K562 (cell line): ENCODE results near the gene MIEF1. TPM values are rescaled to one million over a fixed set of nuclear protein-coding genes. Genes with fewer than 3 reads are reported as not detected.

ENCODE experiments used
- FOXA3 ChIP-seq, 2 experiments: fragments of 450-650 bp in 1 of 2; sonication (generic) in 1 of 2; formaldehyde crosslinking; IDR thresholded peaks in 1 of 2; conservative IDR thresholded peaks in 1 of 2; 2 replicates each; pipeline versions ENCODE4 v1.4.0 to v1.8.0; 2020 to 2022; ENCODE audit warnings: mild to moderate bottlenecking in 2 of 2, missing genetic modification reagents in 1 of 2
- HOXB6 ChIP-seq: fragments of 250-450 bp; sonication (Bioruptor Pico); IDR thresholded peaks from 2 replicates; pipeline ENCODE4 v1.5.1; 2022; ENCODE audit warnings: mild to moderate bottlenecking, borderline replicate concordance
- MEF2A ChIP-seq: IDR thresholded peaks from 2 replicates; pipeline ENCODE4 v1.6.1; 2011; ENCODE audit warnings: low read depth, mild to moderate bottlenecking, low read length, moderate library complexity; ENCODE audit not compliant: control insufficient read depth
- ZKSCAN1 ChIP-seq: fragments of 150-350 bp; IDR thresholded peaks from 2 replicates; pipeline ENCODE4 v1.6.1; 2016; ENCODE audit warnings: low read depth, low read length
- ZNF699 ChIP-seq: fragments of 250-450 bp; sonication (Bioruptor Pico); IDR thresholded peaks from 2 replicates; pipeline ENCODE4 v1.8.0; 2021; ENCODE audit warnings: mild to moderate bottlenecking, moderate library complexity; ENCODE audit not compliant: insufficient replicate concordance
- ZNF766 ChIP-seq: fragments of 200-800 bp; sonication (Bioruptor generic); conservative IDR thresholded peaks from 2 replicates; pipeline ENCODE4 v1.6.1; 2016; ENCODE audit warnings: missing genetic modification characterization, missing compliant biosample characterization
- polyA plus RNA-seq, 8 experiments: library from polyadenylated mRNA; depleted of rRNA in 4 of 8; stranded (reverse) in 5 of 8; unstranded in 3 of 8; fragments of >200 nt; fragmentation: Nextera tagmentation in 2 of 8; fragmentation: Illumina TruSeq in 1 of 8; extraction: Ambion mirVana in 2 of 8; extraction: Trizol in 1 of 8; gene quantifications; 2 replicates each; pipeline versions ENCODE4 v1.2.1 to v1.2.3, GENCODE V29; 2011 to 2014; ENCODE audit warnings: inconsistent platforms in 1 of 8, missing spikeins in 1 of 8
- total RNA-seq, 7 experiments: library from RNA; depleted of rRNA in 6 of 7; stranded (reverse); fragments of >200 nt in 6 of 7; fragmentation: Illumina TruSeq in 2 of 7; extraction: Trizol in 2 of 7; gene quantifications; 2 replicates each; pipeline versions ENCODE4 v1.2.1 to v1.2.3, GENCODE V29; 2011 to 2021; ENCODE audit warnings: low replicate concordance in 1 of 7
- TF ChIP-seq, protein P1 (sequence below): fragments of 450-650 bp; IDR thresholded peaks from 2 replicates; pipeline ENCODE4 v1.6.1; 2016; ENCODE audit warnings: mild to moderate bottlenecking
- TF ChIP-seq, protein P2 (sequence below): sonication (generic); formaldehyde crosslinking; IDR thresholded peaks from 2 replicates; pipeline ENCODE4 v1.9.0; 2022; ENCODE audit warnings: mild to moderate bottlenecking, missing genetic modification reagents
- TF ChIP-seq, protein P3 (sequence below): fragments of 450-650 bp; formaldehyde crosslinking; IDR thresholded peaks from 2 replicates; pipeline ENCODE4 v1.4.0; 2020; ENCODE audit warnings: mild to moderate bottlenecking
- TF ChIP-seq, protein P4 (sequence below): fragments of 450-650 bp; conservative IDR thresholded peaks from 2 replicates; pipeline ENCODE4 v1.6.1; 2016; ENCODE audit warnings: missing genetic modification characterization, low read depth, mild to moderate bottlenecking, missing compliant biosample characterization, moderate library complexity
- TF ChIP-seq, protein P5 (sequence below), 2 experiments: fragments of 450-650 bp; formaldehyde crosslinking in 1 of 2; IDR thresholded peaks; 2 replicates each; pipeline versions ENCODE4 v1.4.0 to v1.6.1; 2014 to 2020; ENCODE audit warnings: mild to moderate bottlenecking in 2 of 2, borderline replicate concordance in 1 of 2, low read depth in 1 of 2

MIEF1 gene
- total and polyA plus RNA-seq, 9 of the 15 experiments (the other 6 are each of a cell fraction or from before 2014, with no cell fraction given): 10.9 to 51.8 (median 25.5) TPM

DNA sequence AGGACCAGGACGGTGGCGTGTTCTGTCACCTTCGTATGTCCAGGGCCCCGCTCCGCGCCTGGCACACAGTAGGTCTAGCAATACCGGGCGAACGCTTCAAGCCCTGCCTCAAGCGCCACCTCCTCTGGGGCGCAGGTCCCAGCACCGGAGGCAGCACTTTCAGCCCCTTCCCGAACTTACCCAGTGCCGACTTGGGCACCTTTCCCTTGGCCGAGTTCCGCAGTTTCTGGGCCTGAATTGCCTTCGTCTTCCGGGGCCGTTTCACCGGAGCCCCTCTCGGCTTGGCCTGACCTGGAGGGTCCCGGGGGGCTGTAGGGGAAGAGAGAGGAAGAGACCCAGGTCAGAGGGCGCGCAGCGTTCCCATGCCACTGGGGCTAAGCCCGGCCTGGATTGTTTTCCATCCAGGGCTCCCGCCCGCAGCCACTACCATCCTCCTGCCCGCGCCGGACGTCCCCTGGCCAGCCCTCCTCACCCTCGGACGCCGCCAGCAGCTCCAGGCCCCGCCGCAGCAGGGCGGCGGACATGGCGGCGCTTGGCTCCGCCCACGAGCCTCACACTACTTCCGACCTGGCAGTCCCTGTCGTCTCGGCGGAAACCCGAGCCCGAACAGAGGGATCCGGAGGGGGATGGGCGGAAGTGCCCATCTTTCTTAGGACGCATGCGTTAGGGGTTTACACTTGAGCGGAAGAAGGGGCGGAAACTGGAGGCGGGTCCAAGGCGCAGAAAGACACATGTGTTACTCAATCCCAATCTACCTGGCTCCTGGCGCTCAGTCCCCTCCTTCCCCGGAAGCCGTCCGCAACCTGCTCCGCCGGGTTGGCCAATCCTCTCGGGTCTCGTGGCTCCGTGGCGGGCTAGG, 30.4 kb downstream of the MIEF1 start, which contains the start of gene RPS19BP1 (continued):
- TF ChIP-seq, protein P1, sequence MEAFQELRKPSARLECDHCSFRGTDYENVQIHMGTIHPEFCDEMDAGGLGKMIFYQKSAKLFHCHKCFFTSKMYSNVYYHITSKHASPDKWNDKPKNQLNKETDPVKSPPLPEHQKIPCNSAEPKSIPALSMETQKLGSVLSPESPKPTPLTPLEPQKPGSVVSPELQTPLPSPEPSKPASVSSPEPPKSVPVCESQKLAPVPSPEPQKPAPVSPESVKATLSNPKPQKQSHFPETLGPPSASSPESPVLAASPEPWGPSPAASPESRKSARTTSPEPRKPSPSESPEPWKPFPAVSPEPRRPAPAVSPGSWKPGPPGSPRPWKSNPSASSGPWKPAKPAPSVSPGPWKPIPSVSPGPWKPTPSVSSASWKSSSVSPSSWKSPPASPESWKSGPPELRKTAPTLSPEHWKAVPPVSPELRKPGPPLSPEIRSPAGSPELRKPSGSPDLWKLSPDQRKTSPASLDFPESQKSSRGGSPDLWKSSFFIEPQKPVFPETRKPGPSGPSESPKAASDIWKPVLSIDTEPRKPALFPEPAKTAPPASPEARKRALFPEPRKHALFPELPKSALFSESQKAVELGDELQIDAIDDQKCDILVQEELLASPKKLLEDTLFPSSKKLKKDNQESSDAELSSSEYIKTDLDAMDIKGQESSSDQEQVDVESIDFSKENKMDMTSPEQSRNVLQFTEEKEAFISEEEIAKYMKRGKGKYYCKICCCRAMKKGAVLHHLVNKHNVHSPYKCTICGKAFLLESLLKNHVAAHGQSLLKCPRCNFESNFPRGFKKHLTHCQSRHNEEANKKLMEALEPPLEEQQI: no peak
- TF ChIP-seq, protein P2, sequence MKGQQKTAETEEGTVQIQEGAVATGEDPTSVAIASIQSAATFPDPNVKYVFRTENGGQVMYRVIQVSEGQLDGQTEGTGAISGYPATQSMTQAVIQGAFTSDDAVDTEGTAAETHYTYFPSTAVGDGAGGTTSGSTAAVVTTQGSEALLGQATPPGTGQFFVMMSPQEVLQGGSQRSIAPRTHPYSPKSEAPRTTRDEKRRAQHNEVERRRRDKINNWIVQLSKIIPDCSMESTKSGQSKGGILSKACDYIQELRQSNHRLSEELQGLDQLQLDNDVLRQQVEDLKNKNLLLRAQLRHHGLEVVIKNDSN: no peak; the same call in 1 of the 2 replicates
- peak; percentile 99 for TF ChIP-seq ZKSCAN1
- TF ChIP-seq MEF2A: no peak
- TF ChIP-seq, protein P3, sequence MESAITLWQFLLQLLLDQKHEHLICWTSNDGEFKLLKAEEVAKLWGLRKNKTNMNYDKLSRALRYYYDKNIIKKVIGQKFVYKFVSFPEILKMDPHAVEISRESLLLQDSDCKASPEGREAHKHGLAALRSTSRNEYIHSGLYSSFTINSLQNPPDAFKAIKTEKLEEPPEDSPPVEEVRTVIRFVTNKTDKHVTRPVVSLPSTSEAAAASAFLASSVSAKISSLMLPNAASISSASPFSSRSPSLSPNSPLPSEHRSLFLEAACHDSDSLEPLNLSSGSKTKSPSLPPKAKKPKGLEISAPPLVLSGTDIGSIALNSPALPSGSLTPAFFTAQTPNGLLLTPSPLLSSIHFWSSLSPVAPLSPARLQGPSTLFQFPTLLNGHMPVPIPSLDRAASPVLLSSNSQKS (CRISPR knock-in tag): no peak
- no peak for TF ChIP-seq ZNF699
- TF ChIP-seq HOXB6 (CRISPR knock-in tag): no peak
- no peak for TF ChIP-seq ZNF766 (CRISPR knock-in tag)
- TF ChIP-seq, protein P4, sequence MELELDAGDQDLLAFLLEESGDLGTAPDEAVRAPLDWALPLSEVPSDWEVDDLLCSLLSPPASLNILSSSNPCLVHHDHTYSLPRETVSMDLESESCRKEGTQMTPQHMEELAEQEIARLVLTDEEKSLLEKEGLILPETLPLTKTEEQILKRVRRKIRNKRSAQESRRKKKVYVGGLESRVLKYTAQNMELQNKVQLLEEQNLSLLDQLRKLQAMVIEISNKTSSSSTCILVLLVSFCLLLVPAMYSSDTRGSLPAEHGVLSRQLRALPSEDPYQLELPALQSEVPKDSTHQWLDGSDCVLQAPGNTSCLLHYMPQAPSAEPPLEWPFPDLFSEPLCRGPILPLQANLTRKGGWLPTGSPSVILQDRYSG: no peak
- no peak for TF ChIP-seq FOXA3 (CRISPR knock-in tag; conservative IDR thresholded peaks at IDR 0.05 in 1 of 2, IDR thresholded peaks at IDR 0.05 in 1 of 2)
- TF ChIP-seq, protein P5, sequence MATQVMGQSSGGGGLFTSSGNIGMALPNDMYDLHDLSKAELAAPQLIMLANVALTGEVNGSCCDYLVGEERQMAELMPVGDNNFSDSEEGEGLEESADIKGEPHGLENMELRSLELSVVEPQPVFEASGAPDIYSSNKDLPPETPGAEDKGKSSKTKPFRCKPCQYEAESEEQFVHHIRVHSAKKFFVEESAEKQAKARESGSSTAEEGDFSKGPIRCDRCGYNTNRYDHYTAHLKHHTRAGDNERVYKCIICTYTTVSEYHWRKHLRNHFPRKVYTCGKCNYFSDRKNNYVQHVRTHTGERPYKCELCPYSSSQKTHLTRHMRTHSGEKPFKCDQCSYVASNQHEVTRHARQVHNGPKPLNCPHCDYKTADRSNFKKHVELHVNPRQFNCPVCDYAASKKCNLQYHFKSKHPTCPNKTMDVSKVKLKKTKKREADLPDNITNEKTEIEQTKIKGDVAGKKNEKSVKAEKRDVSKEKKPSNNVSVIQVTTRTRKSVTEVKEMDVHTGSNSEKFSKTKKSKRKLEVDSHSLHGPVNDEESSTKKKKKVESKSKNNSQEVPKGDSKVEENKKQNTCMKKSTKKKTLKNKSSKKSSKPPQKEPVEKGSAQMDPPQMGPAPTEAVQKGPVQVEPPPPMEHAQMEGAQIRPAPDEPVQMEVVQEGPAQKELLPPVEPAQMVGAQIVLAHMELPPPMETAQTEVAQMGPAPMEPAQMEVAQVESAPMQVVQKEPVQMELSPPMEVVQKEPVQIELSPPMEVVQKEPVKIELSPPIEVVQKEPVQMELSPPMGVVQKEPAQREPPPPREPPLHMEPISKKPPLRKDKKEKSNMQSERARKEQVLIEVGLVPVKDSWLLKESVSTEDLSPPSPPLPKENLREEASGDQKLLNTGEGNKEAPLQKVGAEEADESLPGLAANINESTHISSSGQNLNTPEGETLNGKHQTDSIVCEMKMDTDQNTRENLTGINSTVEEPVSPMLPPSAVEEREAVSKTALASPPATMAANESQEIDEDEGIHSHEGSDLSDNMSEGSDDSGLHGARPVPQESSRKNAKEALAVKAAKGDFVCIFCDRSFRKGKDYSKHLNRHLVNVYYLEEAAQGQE (IDR thresholded peaks at IDR 0.05; ENCODE audit: borderline replicate concordance): no peak
- TF ChIP-seq, protein P5 (CRISPR knock-in tag; IDR thresholded peaks at IDR 0.05; ENCODE audit: low read depth): 0 out of 2 replicates have a peak, but pooled peaks have one; percentile 48
